HG03103 (cell line): ENCODE results near the gene RGS17.
A peak's percentile ranks its signal among the peaks of the same experiment; 100 is the strongest.
"Not testable (repeated sequence)": the region's sequence is repeated elsewhere in the genome, so short reads cannot be mapped to it uniquely, and the experiment has no call there.

Source experiments
- ATAC-seq: cut with Tn5 transposase; IDR thresholded peaks from one replicate; pipeline ENCODE4 v1.9.1; 2021; ENCODE audit warnings: low read depth; ENCODE audit not compliant: unreplicated experiment

The RGS17 gene

GRCh38 chr6:153043719-153044118 is 87.4 kb downstream of the RGS17 start:
- ATAC-seq: no peak

GRCh38 chr6:153038378-153039057 is 92.6 kb downstream of the RGS17 start:
- ATAC-seq: no peak

- ATAC-seq: no peak
Observed at GRCh38 chr6:153034139-153034538, 96.9 kb downstream of the RGS17 start.

- ATAC-seq: no peak
Observed at GRCh38 chr6:153032255-153032882, 98.7 kb downstream of the RGS17 start.

GRCh38 chr6:153031335-153031955 is 99.6 kb downstream of the RGS17 start:
- no peak for ATAC-seq

- ATAC-seq: no peak
Observed at GRCh38 chr6:153028963-153029362, 102.1 kb downstream of the RGS17 start.

- ATAC-seq: no peak
Observed at GRCh38 chr6:153028286-153028685, 102.8 kb downstream of the RGS17 start.

- ATAC-seq: no peak
Observed at GRCh38 chr6:153027480-153027879, 103.6 kb downstream of the RGS17 start.

- no peak for ATAC-seq
Observed at GRCh38 chr6:153024709-153025017, 106.4 kb downstream of the RGS17 start.

- peak; percentile 99 for ATAC-seq
Observed at GRCh38 chr6:153023977-153024708, 106.9 kb downstream of the RGS17 start.

GRCh38 chr6:153018355-153018754 is 112.7 kb downstream of the RGS17 start:
- ATAC-seq: no peak

- ATAC-seq: no peak
Observed at GRCh38 chr6:153016846-153017245, 114.2 kb downstream of the RGS17 start.

- ATAC-seq: no peak
Observed at GRCh38 chr6:153015094-153015640, 115.9 kb downstream of the RGS17 start.

- ATAC-seq: no peak
Observed at GRCh38 chr6:153013438-153013837, 117.6 kb downstream of the RGS17 start.

- ATAC-seq: no peak
Observed at GRCh38 chr6:153012856-153013255, 118.2 kb downstream of the RGS17 start.

- peak; percentile 0 for ATAC-seq
Observed at GRCh38 chr6:153003366-153003690, 127.8 kb downstream of the RGS17 start.

- ATAC-seq: peak; percentile 91
Observed at GRCh38 chr6:153002613-153003365, 128.3 kb downstream of the RGS17 start, which contains the start of gene MTRF1L. MTRF1L (minus strand) TSS chr6:153002709; CDS start chr6:153002685, 24 bp downstream.

- ATAC-seq: peak; percentile 14
Observed at GRCh38 chr6:153001767-153002612, 129.1 kb downstream of the RGS17 start.

GRCh38 chr6:153000790-153001189 is 130.3 kb downstream of the RGS17 start:
- not testable (repeated sequence) for ATAC-seq
